ENCODE measurements around the gene A3GALT2. TPM values are rescaled to one million over a fixed set of nuclear protein-coding genes. Genes with fewer than 3 reads are reported as not detected.

A3GALT2 gene
- total RNA-seq, 1 donor from 2014 or later: not detected

DNA sequence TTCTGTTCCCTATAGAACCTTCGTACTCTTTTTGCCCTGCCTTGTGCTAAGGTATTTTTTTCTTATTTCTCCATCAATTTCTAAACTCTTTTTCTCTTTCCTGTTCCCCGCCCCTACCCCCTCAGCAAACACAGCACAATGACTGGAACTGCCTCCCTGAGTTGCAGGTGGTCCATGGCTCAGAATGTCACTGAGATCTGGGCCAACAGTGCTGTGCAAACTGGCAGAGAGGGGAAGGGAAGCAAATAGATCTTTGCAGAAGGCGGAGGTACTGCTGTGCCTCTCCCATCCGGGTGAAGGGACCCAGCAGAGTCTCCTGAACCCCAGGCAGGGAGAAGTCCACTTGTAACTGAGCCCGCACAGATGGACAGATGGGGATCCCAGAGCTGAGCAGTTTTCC is 32.6 kb upstream of the A3GALT2 start:
- DNase-seq (ENCODE audit: extremely low spot score in 2 of 2): no peak
- no peak overlapping the region for H3K27ac ChIP-seq
- intact Hi-C loops (cut with DNase I): no loop called here
- peaks cover 9% of the 10 kb centered on the region for H3K4me1 ChIP-seq
- no peak overlapping the region for H3K4me3 ChIP-seq
- TF ChIP-seq POLR2A (IDR thresholded peaks at IDR 0.05) (no peak), POLR2AphosphoS5 (IDR thresholded peaks at IDR 0.05; ENCODE audit: insufficient read depth in 1 of 2, low read depth in 1 of 2) (no peak)
- TF ChIP-seq, protein P1, sequence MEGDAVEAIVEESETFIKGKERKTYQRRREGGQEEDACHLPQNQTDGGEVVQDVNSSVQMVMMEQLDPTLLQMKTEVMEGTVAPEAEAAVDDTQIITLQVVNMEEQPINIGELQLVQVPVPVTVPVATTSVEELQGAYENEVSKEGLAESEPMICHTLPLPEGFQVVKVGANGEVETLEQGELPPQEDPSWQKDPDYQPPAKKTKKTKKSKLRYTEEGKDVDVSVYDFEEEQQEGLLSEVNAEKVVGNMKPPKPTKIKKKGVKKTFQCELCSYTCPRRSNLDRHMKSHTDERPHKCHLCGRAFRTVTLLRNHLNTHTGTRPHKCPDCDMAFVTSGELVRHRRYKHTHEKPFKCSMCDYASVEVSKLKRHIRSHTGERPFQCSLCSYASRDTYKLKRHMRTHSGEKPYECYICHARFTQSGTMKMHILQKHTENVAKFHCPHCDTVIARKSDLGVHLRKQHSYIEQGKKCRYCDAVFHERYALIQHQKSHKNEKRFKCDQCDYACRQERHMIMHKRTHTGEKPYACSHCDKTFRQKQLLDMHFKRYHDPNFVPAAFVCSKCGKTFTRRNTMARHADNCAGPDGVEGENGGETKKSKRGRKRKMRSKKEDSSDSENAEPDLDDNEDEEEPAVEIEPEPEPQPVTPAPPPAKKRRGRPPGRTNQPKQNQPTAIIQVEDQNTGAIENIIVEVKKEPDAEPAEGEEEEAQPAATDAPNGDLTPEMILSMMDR (IDR thresholded peaks at IDR 0.05): no peak
- H3K36me3 ChIP-seq: peaks cover 0 to 5% of the 10 kb centered on the region in 2 donors
- H3K27me3 ChIP-seq: no peaks in the 10 kb centered on the region
- H3K9me3 ChIP-seq: no peaks in the 10 kb centered on the region

DNA sequence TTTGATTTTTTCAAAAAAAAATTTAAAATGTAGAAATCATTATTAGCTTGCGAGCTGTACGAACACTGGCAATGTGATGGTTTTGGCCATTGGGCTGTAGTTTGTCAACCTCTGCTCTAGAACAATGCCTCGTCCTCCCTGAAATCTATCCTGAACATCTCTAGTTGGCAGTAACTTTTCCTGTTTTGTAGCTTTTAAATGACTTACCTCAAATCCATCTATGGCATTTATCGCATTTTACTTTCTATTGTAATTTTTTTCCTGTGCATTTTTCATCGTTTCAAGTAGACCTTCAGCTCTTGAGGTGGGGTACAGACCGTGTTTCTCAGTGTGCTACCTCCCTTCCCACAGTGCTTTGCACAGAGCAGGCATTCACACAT is 30.4 kb upstream of the A3GALT2 start:
- H3K4me1 ChIP-seq: peaks cover 32% of the 10 kb centered on the region
- no peak overlapping the region for H3K27ac ChIP-seq
- H3K36me3 ChIP-seq: peaks cover 0 to 5% of the 10 kb centered on the region in 2 donors
- no peak for DNase-seq (ENCODE audit: extremely low spot score in 2 of 2)
- no peaks in the 10 kb centered on the region for H3K9me3 ChIP-seq
- H3K27me3 ChIP-seq: no peaks in the 10 kb centered on the region
- no peak overlapping the region for H3K4me3 ChIP-seq
- intact Hi-C loops (cut with DNase I): no loop called here
- TF ChIP-seq POLR2A (IDR thresholded peaks at IDR 0.05) (no peak), POLR2AphosphoS5 (IDR thresholded peaks at IDR 0.05; ENCODE audit: insufficient read depth in 1 of 2, low read depth in 1 of 2) (no peak)
- TF ChIP-seq, protein P1 (IDR thresholded peaks at IDR 0.05): no peak

DNA sequence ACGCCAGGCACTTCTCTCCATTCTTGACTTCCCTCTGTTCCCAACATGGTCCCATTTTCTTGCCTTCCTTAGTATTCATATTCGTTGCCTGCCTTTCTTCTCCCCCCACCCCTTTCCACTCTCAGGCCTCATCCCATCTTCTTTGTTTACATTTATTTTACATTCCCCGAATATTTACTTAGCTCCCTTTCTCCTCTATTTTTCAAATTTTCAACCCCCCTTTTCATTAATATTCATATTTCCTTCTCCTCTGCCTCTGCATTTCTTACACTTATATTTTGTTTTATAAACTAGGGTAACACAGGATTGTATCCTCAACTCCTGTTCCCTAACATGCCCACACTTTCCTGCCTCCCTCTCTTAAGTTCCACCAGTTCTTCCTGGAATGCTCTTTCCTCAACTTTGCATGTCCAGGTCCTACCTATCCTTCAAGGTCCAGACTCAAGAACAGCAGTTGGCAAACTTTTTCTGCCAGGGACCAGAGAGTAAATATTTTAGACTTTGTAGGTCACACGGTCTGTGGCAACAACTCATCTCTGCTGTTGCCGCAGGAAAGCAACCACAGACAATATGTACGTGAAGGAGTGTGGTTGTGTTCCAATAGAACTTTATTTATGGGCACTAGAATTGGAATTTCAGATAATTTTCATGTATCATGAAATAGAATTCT is 29.8 kb upstream of the A3GALT2 start:
- TF ChIP-seq, protein P1 (IDR thresholded peaks at IDR 0.05): no peak
- TF ChIP-seq POLR2A (IDR thresholded peaks at IDR 0.05) (no peak), POLR2AphosphoS5 (IDR thresholded peaks at IDR 0.05; ENCODE audit: insufficient read depth in 1 of 2, low read depth in 1 of 2) (no peak)
- Histone ChIP-seq H3K36me3 (peaks cover 0 to 5% of the 10 kb centered on the region in 2 donors), H3K27ac (peak overlapping the region; percentile 81), H3K27me3 (no peaks in the 10 kb centered on the region), H3K9me3 (no peaks in the 10 kb centered on the region), H3K4me3 (peak overlapping the region; percentile 74 to 77), H3K4me1 (peaks cover 37% of the 10 kb centered on the region)
- intact Hi-C loops (cut with DNase I): no loop called here
- DNase-seq (ENCODE audit: extremely low spot score in 2 of 2): no peak

DNA sequence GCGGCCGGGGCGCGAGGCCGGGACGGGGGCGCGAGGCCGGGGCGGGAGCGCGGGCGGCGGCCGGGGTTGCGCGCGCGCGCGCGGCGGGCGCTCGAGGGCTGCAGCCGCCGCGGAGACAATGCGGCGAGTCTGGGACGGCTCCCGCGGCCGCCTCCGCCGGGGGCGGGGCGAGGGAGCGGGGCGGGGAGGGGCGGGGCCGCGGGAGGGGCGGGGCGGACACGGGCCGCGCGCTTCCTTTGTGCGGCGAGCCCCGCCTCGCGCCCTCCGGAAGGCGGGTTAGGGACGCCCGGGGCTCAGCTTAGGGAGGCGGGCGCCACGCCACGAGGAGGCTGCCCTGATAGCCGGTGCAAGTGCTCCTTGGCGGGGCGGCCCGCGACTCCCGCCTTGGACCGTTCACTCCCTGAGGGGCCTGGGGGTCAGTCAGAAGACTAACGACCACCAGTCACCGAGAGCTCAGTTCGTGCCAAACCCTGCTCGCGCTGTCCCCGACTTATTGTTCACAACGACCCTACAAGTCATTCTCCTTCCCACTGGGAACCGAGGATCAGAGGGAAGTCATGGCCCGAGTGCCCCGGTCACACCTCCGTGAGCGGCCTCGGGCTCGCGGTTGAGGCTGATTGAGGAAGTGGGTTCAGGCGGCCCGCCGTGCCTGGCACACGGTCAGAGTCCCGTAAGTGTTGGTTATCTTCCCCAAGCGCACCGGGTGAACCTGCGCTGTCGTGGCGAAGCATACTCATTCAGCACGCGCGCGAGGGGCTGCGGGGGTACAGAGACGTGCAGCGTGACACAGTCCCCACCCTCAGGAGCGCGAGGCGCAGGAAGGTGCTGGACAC is 29.1 kb upstream of the A3GALT2 start:
- DNase-seq (ENCODE audit: extremely low spot score in 2 of 2): peak in 1 of 2 donors; percentile 93
- Histone ChIP-seq H3K27ac (peak overlapping the region; percentile 81), H3K36me3 (peaks cover 0 to 5% of the 10 kb centered on the region in 2 donors), H3K4me1 (peaks cover 45% of the 10 kb centered on the region), H3K9me3 (no peaks in the 10 kb centered on the region), H3K4me3 (peak overlapping the region; percentile 87 to 99), H3K27me3 (no peaks in the 10 kb centered on the region)
- intact Hi-C loops (cut with DNase I): no loop called here
- TF ChIP-seq POLR2AphosphoS5 (IDR thresholded peaks at IDR 0.05; ENCODE audit: insufficient read depth in 1 of 2, low read depth in 1 of 2): peak; percentile 15 to 90
- TF ChIP-seq, protein P1 (IDR thresholded peaks at IDR 0.05): no peak
- TF ChIP-seq POLR2A (IDR thresholded peaks at IDR 0.05): peak; percentile 21 to 71

Data from vagina (tissue), 2 donors.